Measurements from ENCODE around the gene ROCK2.
"Not testable (repeated sequence)": the region's sequence is repeated elsewhere in the genome, so short reads cannot be mapped to it uniquely, and the experiment has no call there.

Gene ROCK2

DNA sequence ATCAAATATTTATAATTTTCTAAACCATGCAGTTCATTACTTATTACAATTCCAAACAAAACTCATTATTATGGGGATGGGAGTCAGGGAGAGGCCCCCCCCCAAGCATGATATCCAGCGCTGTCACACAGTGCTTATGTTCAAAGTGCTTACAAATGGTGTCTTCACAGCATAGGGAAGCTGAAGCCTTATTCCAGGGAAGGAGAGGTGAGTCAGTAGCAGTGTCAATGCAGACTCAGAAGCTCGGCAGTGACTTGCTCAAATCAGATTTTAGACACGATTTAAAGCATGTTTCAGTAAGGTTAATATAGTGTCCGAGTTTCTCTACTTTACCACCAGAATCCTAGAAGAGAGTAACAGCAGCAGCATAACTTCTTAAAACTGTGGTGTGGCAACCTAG is 164.5 kb downstream of the ROCK2 start:
- DNase-seq (ENCODE audit: low read depth, low spot score), result no peak

DNA sequence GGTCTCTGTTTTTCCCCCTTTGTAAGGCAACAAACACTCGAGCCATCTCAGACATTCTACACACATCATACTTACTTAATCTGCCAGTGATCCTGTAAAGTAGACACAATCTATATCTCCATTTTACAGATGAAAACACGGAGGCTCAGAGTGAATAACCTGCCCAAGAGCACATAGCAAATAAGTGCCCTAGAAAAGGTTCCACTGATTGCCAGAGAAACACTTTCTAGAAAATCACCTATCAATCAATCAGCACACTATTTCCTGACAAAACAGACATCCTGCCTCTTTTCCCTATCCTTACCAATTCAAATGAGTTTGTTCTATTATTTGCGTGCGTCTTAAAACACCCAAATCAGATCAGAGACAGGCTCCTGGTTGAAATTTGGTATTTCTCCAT is 165.2 kb downstream of the ROCK2 start:
- DNase-seq (ENCODE audit: low read depth, low spot score), result no peak

DNA sequence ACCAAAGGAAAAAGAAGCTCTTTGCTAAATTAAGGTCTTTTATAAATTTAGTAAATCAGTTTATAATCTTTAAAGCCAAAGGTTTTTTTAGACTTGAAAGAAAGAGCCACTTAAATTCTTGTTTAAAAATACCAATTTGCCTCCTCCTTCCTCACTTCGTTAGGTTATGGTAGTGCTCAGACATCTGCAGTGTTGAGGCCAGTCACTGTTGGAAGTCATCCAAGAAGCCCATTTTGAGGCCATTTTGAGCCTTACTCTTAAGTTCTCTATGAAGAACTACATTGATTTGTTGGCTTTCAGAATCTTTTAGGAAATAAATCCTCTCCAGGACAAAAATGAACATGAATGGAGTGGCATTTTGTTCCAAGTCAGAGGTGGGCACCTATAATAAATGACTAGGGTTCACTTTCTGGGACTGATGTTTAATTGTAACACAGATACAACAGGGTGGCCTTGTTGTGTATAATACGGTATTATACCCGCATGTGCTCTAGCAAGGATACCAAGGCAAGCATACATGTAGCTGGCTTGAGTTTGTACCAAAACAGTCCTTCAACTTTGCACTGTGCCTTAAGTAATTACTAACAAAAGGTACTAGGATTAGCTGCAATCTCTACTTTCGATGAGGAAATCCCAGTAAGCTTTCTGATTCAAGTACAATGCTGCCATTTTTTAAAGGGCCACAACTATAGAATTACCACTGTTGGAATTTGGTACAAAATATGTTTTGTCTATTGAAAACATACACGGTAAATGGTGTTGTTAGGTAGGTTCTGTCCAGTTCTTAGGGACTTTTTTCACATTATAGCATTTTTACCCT is 166.4 kb downstream of the ROCK2 start:
- DNase-seq (ENCODE audit: low read depth, low spot score), result no peak

DNA sequence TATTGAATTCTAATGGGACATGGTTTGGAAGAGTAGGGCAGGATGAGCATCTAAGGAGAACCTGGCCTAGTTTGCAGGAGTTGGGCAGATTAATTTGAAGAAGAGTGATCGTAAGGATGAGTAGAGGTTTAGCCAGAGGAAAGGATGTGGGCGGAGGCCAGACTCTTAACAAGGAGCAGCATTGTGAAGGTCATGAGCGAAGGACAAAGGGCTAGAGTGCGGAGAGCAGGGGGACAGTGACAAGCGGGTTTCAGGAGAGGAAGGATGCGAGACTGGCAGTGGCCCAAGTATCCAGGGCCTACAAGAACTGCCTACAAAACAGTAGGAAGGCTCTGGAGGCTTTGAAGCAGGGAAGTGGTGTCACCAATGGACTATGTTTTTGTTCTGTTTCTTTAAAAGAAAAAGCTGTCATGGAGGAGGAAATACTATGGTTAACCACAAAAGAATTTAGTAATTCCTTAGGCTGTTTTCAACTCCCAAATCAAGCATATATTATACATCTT is 169.1 kb downstream of the ROCK2 start:
- DNase-seq (ENCODE audit: low read depth, low spot score), result no peak

DNA sequence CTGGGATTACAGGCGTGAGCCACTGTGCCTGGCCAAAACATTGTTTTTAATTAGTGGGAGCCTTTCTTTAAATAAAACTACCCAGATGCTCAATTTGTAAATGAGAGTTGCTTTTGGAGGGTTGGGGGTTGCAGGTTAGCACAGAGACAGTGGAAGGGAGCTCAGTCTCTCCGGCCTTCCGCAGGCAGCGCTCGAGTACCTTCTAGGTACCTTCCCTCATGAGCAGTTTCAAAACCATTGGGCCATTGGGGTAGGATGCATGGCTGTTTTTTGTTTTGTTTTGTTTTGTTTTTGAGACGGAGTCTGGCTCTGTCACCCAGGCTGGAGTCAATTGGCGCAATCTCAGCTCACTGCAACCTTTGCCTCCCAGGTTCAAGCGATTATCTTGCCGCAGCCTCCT is 170.2 kb downstream of the ROCK2 start:
- DNase-seq (ENCODE audit: low read depth, low spot score), result no peak

DNA sequence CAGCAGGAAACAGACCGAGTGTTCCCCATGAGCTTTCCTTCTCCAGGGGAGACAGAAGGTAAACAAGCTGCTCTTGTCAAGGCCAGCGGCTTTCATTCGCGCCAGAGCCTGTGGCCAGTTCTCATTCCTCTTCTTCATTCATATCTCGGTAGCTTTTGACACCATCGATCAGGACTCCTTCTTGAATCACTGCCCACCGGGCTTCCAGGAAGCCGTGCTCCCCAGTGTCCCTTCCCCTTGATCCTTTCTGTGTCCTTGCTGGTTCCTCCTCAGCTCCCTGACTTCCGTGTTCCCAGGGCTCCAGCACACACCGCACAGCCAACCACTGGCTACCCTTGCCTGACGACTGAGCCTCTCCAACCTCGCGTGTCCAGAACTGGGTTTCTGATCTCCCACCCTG is 175.1 kb downstream of the ROCK2 start:
- no peak for DNase-seq (ENCODE audit: low read depth, low spot score)

DNA sequence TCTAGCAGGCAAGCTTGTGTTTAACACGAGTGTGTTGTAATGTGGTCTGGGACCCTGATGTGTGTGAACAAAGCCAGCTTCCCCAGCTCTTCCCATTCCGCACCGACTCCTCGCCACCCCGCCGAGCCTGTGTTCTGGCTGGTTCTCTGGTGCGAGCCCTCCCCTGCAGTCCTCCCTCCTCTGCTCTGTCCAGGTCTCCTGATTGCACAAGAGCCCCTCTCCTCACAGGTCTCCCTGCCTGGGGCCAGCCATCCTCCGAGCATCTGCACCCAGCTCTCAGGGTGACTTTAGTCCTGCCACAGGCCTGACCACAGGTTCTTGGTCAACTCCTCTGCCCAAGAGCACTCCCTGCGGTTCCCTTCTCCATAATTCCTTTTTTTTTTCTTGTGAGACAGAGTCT is 175.9 kb downstream of the ROCK2 start:
- DNase-seq (ENCODE audit: low read depth, low spot score), result no peak

DNA sequence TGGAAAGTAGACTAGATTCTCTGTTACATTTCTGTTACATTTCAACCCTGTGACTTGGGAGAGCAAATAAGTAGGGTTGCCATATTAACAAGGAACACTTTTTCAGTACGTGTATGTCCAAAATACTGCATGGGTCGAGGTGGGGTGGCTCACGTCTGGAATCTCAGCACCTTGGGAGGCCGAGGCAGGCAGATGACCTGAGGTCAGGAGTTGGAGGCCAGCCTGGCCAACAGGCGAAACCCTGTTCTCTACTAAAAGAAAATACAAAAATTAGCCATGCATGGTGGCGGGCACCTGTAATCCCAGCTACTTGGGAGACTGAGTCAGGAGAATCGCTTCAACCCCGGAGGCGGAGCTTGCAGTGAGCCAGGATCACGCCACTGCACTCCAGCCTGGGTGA is 178.0 kb downstream of the ROCK2 start:
- no peak for DNase-seq (ENCODE audit: low read depth, low spot score)

DNA sequence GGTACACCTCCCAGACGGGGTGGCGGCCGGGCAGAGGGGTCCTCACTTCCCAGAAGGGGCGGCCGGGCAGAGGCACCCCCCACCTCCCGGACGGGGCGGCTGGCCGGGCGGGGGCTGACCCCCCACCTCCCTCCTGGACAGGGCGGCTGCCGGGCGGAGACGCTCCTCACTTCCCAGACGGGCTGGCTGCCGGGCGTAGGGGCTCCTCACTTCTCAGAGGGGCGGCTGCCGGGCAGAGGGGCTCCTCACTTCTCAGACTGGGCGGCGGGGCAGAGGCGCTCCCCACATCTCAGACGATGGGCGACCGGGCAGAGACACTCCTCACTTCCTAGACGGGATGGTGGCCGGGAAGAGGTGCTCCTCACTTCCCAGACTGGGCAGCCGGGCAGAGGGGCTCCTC is 179.4 kb downstream of the ROCK2 start:
- DNase-seq (ENCODE audit: low read depth, low spot score), result not testable (repeated sequence)

DNA sequence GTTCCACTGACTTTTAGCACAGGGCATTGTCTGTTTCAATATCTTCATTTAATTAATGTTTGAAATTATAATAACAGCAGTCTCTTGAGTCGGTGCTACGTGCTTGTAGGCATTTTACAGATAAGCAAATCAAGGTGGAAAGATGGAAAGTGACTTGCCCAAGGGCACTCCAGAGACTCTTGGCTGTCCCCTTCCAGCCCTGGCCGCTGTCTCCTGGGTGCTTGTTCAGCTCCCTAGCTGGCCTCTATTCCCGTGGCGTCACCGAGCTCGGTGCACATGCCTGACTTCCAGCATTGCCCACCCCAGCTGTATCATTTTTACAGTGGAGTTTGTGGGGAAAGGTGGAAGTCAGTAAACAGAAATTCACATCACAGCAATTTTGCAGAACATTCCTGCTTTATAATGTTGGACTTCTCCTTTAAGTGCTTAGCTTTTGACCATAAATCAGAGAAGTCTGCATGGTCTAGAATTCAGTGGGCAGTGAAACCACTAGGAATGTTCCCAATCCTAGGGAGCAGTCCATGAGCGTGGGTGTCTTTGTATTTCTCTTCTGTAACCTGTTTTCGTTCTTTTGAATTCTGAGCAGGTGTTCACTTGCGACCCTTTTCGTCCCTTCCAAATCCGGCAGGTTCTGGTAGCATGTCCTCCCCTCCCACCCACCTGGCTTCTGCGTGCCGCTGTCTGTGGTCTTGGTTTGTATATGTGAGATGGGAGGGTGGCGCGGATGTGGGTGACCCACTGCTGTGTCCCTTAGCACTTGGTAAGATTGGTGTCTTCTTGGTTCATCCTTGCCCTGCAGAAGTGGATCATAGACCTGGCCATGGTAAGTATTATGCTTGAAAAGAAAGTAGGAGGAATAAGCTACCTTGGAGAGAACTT is 180.8 kb downstream of the ROCK2 start:
- DNase-seq (ENCODE audit: low read depth, low spot score), result no peak

DNA sequence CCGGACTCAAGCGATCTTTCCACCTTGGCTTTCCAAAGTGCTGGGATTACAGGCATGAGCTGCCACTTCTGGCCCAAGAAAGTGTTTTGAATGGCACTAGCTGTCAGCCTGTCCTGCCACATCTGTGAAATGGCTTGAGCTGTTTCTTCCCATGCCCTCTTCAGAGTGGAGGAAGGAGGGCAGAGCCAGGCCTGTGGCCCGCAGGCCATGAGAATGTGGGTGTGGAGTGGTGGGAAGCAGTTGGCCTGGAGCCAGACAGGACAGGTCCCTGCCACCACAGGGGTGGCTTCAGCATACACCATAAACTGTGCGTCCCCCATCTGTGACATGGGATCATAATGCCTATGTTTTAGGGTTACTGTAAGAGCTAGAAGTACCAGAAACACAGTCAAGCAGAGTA is 182.7 kb downstream of the ROCK2 start:
- no peak for DNase-seq (ENCODE audit: low read depth, low spot score)

DNA sequence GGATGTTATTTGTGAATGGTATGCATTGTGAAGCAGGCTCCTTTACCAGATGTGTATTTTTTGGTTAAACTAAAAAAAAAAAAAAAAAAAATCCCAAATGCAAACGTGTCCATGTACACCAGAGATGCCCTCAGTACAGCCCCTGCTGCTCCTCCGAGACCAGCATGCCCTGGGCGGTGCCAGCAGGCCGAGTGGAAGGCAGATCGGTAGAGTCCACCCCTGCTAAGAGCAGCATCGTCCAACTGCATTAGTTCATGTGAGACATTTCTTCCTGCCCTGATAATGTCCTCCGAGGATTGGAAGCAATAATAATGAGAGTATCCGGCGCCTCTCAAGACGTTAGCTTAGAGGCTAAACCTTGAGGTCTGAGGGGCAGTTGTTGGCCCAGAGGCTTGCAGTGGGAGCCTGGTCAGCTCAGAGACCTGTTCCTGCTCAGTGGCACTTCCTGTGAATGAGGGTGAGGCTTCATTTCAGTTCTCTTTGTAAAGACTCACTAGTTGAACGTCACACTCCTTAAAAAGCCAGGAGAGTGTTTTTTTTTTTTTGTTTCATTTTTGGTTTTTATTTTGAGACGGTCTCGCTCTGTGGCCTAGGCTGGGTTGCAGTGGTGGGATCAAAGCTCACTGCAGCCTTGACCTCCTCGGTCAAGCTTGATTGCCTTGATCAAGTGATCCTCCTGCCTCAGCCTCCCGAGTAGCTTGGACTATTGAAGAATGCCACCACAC is 183.5 kb downstream of the ROCK2 start:
- no peak for DNase-seq (ENCODE audit: low read depth, low spot score)

DNA sequence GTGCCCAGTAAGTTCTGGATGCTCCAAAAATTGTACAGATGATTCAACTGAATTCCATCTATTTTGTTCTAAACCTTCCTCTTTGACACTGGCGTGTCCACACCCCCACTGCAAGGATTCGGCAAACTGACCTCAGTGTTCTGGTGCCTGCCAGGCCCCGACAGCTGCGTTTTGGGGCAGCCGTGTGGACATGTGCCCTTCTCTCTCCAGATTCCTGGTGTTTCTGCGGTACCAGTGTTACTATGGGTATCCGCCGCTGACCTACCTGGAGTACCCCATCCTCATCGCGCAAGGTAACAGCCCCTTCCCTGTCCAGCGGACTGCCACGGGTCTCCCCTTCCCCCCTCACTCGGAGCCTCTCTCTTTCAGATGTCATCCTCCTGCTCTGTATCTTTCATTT is 184.2 kb downstream of the ROCK2 start:
- no peak for DNase-seq (ENCODE audit: low read depth, low spot score)

DNA sequence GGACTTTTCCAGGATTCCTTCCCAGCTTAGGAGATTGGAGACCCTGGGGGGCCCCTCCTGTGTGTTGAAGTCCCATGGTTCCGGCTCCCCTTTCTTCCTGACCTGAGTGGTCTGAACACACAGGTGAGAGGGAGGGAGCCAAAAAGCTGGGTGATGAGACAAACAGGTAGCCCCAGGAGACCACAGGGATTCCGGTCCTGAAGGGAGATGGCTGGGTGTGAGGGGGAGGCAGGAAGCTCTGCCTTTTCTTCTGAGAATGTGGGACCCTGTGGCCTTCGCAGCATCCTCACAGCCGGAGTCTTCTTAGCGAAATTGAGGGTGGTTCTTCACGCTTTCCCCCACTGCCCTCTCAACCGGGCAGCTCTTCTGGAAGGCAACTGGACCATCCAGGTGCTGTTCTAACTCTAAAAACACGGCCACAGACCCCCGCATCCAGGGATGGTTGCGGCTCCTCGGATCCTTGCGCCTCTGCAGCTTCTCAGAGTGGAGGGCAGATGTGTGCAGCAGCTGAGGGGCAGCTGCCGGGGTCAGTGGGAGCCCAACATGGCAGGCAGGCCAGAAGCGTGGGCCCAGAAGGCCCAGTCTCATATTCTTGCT is 184.8 kb downstream of the ROCK2 start:
- no peak for DNase-seq (ENCODE audit: low read depth, low spot score)

DNA sequence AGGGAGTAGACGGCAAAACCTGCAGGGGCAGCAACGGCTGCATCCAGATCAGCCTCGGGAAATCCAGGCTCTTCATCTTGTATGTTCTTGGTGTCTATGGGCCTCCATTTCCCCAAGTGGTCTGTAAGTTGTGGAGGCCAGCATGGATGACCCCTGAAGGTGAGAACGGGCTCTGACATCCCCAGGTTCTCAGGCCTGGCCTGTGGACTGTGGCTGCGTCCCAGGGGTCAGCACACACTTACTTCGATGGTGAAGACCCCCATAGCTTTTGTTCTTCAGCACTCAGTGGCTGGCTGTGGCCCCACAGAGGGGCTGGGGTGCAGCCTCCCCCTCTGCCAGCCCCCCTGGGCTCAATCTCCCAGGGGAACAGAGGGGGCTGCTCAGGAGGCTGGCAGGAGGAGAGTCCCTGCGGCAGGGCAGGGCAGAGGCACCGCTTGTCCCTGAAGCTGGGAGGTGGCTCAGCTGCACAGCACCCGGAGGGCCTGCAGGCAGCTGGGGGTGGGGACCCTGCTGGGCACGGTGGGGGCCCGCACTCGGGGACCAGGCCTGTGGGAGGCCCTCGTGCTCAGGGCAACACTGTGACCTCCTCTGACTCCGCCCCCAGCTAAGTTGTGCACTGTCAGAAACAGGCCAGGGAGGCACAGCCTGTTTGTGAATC is 185.4 kb downstream of the ROCK2 start:
- DNase-seq (ENCODE audit: low read depth, low spot score), result no peak

DNA sequence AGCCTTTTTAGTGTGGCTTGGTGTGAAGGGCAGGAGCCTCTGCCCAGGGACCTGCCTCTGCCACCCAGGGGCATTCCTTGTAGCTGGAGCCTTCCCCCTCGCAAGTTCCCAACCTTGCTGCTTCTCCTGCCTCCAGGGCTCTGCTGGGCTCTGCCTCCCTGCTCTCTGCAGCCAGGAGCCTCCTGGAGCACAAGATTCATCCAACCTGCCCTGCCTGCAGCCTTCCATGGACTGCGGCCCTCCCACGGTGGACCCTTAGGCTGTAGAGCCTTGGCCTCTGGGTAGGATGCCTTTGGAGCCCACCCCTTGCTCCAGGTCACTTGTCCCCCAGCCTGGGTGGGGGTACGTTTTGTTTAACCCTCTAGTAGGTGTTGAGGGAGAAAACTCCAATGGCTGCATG is 186.7 kb downstream of the ROCK2 start:
- no peak for DNase-seq (ENCODE audit: low read depth, low spot score)

DNA sequence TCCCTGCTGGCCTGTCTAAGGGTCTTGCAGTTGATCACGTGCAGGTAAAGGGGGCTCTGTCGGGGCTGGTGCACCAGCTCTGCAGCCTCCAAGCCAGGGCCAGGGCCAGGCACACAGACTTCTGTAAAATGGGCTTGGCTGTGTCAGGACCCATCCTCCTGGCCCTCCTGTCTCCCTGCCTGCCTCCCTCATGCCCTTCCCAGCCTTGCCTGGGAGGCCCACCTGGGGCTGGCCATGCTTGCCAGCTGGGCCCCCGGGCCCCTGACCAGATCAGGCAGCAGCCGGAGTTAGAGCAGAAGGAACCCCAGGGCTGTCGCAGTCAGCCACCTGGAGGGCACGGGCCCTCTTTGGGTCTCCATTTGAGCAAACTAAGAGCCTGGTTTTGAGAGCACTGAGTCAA is 187.1 kb downstream of the ROCK2 start:
- DNase-seq (ENCODE audit: low read depth, low spot score), result no peak

DNA sequence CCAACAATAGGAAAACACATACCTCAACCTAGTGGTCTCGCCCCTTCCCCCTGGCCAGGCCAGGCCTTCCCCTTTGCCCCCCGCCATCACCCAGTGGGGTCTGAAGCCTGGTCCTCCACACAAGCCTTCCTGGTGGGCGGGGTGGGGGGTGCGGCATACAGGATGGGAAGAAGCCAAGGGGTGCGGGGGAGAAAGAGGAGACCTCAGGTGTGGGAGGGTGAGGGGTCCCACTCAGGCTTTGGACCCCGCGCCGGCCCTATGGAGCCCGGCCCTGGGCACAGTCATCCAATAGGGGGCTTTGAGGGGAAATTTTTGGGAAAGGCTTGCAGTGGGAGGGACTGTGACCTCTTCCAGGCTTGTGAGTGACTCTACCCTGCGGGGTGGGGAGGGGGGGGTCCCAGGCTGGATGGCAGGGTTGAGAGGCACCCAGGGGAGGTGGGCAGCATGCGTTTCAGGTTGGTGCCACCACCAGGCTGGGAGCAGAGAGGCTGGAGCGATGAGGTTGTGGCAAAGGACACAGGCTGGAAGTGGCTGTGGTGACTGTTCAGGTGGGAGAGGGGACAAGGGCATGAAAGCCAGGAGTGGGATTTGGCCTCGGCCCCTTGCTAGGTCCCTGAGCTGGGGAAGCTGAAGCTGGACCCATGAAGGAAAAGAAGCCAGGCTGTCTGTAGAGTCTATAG is 187.9 kb downstream of the ROCK2 start:
- no peak for DNase-seq (ENCODE audit: low read depth, low spot score)

DNA sequence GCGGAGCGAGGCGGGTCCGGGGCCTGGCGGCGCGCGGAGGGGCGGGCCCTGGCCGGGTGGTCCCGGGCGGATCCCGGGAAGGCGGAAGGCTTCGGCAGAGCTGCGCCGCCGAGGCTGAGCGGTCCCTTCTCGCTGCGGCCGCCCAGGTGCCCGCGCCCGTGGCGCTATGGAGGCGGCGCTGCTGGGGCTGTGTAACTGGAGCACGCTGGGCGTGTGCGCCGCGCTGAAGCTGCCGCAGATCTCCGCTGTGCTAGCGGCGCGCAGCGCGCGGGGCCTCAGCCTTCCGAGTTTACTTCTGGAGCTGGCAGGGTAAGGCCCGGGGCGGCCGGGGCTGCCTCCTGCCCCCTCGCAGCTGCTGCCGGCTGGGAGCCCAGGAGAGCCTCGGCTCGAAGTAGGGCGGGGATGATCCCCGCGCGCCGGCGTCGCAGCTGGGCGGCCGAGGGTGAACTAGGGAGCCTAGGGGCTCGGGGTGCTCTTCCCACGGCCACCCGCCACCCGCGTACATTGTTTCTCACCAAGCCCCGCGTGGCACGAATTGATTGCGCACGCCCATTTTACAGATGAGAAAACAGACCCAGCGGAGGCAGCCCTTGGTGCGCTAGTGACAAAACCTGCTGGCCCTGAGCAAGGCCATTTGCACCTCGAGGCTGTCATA is 188.9 kb downstream of the ROCK2 start, which contains the start of gene SLC66A3:
SLC66A3 (plus strand) TSS at position 87 of the 655 bp plus-strand sequence; CDS start at position 167, 80 bp downstream.
- no peak for DNase-seq (ENCODE audit: low read depth, low spot score)

DNA sequence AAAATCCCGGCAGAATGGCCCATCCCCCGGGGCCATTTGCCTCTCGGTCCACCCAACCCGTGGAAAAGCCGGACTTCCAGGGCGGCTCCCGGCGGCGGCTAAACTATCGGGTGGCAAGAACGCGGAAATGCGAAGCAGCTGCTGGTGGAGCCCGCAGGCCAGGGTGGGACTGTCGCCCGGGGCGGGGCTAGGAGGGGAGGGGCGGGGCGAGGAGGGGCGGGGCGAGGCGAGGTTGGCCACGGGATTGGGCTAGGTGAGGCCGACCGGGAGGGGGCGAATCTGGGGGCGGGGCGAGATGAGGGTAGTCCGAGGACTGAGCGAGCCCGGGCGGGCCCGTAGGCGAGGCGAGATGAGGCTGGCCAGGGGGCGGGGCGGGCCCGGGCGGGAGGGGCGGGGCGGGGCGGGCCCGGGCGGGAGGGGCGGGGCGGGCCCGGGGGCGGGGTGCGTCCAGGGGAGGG is 189.5 kb downstream of the ROCK2 start:
- DNase-seq (ENCODE audit: low read depth, low spot score), result peak; percentile 98
